NCI-H1417 treated with DMSO at 0.1 percent for 48 hours (cell line): ENCODE results near the gene MASP2.
"Not testable (repeated sequence)": the region's sequence is repeated elsewhere in the genome, so short reads cannot be mapped to it uniquely, and the experiment has no call there.

Experiments used
- DNase-seq: peaks from one replicate; lab custom pipeline; 2025; lab: John Stamatoyannopoulos, UW

The MASP2 gene

DNA sequence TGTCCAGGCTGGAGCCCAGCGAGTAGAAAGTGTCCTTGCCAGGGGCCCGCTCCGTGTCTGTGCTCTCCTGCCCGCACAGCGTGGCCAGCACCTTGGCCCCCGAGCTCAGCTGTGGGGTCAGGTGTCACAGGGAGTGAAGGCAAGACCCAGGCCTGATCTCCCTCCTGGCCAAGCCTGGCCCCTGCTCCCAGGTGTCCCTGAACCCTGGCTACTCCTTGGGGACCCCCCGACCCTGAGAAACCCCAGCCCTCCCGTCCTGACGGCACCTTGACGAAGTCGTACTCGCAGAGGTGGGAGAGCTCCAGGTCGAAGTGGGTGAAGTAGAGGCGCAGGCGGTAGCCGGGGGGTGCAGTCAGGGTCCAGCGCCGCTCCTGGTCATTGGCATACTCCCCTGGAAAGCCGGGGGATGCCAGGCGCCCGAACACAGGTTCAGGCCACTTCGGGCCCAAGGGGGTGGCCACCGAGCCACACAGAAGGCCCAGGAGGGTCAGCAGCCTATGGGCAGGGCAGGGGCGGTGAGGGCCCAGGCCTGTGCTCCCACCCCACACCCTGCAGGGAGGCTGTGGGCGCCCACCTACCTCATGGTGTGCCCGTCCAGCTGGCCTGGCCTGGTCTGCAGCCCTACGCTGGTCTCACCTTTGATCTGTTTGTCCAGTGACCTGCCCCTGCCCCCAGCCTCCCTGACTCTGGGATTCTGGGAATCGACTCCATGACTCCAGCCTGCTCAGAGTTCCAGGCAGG, at the start of gene MASP2:
Gene MASP2, minus strand, starts transcription at position 615 of the 741 bp plus-strand sequence. Its CDS starts 32 bp downstream, at position 583.
- no peak for DNase-seq

DNA sequence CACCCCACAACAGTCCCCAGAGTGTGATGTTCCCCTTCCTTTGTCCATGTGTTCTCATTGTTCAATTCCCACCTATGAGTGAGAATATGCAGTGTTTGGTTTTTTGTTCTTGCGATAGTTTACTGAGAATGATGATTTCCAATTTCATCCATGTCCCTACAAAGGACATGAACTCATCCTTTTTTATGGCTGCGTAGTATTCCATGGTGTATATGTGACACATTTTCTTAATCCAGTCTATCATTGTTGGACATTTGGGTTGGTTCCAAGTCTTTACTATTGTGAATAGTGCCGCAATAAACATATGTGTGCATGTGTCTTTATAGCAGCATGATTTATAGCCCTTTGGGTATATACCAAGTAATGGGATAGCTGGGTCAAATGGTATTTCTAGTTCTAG, 36.7 kb upstream of the MASP2 start:
- not testable (repeated sequence) for DNase-seq

DNA sequence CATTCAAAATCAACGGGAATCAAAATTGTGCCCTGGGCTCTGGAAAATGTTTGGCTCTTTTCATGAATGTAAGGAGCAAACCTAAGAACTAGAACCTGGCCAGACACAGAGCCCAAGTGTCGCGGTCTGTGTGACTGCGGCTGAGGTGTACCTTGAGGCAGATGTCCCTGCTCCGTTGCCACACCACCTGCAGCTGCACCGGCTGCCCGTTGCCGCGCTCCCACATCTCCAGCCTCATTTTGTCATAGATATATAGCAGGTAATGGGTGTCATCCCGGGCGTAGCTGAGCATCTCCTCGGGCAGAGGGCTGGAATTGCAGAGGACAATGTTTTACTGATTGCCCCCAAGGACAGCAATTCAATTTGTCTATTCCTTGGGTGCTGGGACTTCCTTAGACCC, 33.9 kb upstream of the MASP2 start:
- DNase-seq: no peak

DNA sequence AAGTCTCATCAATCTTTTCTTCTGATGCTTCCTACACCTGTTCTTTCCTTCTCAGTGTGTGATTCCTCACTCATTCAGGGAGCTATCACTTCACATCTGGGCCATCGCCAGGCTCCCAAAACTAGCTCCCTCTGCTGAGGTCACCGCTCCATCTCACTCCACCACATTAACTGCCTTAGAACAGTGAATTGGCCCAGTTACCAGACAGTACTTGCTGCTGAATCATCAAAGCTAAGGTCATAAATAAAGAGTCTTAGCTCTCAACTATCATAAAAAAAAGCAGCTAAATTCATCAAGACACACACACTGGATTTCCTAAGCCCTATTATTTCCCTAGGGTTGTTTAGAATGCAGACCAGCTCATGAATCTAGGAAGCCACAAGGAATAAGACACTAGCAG, 31.6 kb upstream of the MASP2 start:
- DNase-seq: no peak

DNA sequence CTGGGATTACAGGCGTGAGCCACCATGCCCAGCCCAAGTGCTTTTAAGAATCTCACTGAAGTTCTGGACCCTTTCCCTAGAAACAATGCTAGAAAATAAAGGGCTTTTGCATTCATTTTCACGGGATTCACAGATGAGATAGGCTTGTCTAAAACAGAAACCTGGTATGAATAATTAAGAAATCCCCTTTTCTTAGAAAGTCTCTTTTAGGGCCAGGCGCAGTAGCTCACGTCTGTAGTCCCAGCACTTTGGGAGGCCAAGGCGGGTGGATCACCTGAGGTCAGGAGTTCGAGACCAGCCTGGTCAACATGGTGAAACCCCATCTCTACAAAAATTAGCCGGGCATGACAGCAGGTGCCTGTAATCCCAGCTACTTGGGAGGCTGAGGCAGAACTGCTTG, 26.4 kb upstream of the MASP2 start:
- not testable (repeated sequence) for DNase-seq

DNA sequence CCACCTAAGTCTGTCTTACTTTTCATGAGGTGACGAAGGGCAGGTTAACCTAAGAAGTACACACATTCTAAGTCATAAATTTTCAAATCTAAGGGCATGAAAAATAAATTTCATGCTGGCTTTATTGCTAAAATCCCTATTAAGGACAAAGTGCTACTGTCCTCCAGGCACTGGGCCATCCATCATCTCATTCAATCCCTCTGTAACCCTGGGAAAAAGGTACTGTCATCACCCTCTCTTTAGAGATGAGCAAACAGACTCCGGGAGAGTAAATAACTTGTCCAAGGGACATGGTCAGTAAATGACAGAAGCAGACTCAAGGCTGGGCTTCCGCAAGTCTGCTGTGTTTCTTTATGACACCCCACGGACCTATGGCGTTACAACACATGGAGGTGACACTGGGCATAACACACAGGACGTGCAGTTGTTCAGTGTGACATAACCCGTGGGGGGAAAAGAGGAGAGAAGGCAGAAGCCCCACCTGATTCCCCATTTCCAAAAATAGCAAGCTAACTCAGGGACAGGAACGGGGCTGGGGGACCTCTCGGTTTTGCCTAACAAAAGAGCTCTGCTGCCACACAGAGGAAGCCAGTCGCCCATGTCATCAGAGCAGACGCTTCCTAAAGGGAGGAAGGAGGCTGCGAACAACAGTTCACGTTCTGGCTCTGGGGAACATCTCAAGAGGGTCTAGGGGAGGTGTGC, 25.3 kb upstream of the MASP2 start:
- peak; percentile 25 for DNase-seq

DNA sequence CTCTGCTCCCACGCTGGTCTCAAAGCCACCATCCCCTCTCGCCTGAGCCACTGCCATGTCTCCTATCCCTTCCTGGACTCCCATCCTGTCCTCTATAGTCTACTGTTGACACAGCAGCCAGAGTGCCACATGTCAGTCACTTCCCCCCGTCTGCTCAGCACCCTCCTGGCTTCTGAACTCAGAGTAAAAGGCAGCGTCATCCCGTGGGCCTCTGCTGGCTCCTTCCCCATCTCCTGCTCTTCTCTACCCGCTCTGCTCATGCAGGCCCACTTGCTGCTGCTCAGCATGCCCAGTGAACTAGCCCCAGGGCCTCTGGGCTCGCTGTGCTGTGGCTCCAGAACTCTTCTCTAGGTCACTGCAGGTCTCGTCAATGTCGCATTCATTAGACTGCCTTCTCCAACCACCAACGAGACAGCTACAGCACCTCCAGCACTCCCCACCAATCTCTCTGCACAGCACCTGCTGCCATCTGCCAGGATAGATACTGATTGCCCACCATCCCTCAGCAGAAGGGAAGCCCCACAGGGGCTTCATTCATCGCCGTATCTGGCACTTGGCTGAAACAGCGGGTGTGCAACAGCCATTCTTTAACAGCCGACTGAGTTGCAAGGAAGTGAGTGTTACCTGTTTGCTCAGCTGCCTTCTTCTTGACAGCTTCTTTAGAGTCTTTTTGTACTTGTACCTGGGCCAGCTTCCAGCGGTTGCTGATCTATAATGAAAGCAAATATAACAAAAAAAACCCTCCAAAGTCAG, 24.6 kb upstream of the MASP2 start:
- DNase-seq: peak; percentile 25

DNA sequence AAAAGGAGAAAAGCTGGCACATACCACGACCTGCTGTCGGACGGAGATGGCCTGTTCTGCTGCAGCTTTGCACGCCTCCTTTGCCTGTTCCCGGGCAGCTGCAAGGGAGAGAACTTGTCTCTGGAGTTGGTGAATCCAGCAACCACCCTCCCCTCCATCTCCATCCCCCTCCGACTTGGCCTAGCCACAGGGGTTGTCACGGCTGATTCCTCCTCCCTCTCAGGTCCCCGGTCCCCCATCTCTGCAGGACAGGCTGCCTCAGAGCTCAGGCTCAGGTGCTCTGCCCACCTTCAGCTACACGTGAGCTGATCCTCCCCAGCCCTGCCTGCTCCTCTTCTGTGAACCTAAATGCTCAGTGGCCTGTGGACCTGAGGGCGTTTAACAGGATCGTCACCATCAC, 23.8 kb upstream of the MASP2 start:
- DNase-seq: no peak

DNA sequence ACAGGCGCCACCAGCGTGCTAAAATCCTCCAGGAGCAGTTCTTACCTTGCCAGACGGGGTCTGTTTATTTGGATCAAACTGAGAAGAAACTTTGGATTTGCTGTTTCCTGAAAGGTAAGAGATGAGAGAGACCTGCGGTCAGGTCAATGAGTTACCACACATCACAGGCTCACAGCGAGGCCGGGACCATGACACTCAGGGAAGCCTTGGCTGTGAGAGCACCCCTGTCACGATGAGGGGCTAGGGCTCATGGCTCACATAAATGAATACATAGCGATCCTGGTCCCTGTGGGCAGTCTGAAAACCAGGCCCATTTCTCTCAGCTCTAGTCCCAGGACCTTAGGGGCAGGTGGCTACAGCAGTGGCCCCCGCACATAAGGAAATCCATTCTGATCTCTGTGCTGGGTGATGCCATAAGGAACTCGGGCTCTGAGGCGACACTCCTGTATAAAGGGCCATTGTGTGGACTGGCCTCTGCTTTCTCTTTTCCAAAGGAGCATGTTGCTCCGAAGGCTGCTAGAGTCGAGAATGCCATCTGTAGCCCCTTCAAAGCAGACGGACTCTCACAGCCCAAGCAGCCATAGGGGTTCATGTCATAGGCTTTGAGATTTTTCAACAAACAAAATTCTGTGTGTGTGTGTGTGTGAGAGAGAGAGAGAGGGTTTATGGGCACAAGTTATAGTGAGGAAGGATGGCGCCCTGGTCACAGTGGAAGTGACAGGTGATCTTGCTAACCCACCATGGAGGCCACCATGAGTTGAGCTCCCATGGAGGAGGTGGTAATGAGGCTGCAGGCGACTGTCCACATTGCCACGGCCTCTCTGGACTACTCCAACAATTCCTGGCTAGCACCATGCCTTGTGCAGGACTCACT, 21.8 kb upstream of the MASP2 start:
- DNase-seq: no peak

DNA sequence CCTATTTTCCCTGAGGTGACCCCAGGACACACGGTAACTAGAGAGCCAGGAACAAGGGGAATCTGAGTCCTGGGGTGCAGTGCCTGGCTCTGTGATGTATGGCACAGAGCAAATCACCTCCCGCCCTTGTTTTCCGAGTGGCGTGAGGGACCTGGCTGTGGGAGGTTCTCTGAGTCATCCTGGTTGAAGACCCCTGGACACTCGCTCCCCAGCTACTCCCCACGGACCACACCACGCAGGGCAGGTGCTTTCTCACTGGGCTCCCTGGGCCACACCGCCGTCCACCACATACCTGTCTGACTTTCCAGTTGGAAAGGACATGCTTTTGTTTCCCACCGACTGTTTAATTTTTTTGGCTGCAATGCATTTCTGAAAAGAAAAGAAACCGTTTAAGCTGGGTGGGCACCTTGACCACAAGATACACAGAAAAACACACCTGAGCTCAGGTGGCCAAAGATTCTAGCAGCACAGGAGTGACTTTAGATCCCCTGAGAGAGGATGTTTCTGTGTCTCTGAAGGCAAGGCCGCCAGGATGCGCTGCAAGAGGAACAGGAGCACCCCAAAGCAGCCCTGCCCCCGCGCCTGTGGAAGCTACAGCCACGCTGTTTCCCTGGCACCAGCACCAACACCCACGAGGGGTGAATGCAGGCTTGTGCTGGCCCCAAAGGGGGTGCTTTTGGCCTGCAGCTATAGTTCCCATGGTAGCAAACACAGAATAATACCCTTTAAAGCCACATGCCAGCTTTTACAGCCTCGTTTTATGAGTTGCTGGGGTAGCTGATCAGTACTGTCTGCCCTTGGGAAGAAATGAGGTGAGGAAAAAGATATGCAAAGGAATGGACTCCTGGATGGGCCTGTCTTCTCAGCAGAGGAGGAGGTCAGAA, 20.9 kb upstream of the MASP2 start:
- DNase-seq: no peak

DNA sequence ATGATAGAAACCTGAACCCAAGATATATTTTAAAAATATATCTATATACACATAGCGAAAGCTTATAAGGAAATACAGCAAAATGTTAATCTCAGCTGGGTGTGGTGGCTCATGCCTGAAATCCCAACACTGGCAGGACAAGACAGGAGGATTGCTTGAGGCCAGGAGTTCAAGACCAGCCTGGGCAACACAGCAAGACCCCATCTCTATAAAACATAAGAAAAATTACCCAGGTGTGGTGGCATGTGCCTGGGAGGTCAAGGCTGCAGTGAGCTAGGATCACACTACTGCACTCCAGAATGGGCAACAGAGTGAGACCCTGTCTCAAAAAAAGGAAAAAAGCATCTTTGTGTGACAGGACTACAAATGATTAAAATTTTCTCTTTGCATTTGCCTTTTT, 18.8 kb upstream of the MASP2 start:
- DNase-seq: no peak

DNA sequence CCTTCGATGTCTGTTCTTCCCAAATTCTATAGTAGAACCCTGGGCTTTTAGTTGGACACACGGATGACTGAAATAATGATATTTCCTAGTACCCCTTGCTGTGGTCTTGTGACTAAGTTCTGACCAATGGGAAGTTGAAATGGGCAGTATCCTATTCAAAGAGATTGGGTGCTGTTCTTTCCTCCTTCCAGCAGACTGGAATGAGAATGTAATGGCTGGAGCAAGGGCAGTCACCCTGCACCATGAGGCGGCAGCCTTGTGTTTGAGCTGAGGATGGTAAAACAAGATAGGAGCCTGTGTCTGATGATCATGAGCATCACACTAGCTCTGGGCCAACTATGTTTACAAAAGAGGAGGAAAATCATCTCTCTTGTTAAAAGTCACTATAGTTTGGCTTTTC, 17.9 kb upstream of the MASP2 start:
- DNase-seq: no peak

DNA sequence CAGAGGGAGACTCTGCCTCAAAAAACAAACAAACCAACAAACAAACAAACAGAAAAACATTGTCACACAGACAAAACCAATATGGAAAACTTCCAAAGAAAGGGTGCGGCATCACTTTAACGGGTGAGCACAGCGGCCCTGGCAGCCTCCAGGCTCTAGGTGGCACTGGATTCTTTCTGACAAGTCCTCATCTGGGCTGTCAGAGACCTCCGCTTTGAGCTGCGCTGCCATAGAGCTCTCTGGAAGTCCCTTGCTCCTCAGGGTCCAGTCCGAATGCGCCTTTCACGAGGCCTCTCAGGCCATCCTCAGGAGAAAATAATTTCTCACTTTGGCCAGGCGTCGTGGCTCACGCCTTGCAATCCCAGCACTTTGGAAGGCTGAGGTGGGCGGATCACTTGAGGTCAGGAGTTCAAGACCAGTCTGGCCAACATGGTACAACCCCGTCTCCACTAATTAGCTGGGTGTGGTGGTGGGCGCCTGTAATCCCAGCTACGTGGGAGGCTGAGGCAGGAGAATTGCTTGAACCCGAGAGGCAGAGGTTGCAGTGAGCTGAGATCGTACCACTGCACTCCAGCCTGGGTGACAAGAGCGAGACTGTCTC, 17.0 kb upstream of the MASP2 start:
- not testable (repeated sequence) for DNase-seq

DNA sequence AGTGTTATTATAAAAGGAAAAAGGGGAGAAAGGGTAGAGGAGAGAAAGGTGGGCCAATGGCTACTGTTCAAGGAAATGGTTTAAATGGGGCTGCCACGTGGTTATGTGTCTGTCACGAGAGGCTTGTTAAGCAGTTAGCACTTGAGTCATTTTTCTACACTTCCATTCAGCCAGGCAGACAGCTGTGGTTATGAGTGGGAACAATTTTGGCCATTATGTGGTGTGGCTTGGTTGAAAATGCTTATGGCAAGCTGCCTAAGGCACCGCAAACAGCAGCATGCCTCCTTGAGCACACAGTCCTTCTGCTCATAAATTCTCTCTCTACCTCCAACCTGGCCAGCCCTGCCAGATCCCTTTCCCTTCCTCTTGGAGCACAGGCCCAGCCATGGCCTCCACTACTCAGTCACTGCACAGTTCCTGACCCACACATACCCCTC, 15.9 kb upstream of the MASP2 start:
- no peak for DNase-seq

DNA sequence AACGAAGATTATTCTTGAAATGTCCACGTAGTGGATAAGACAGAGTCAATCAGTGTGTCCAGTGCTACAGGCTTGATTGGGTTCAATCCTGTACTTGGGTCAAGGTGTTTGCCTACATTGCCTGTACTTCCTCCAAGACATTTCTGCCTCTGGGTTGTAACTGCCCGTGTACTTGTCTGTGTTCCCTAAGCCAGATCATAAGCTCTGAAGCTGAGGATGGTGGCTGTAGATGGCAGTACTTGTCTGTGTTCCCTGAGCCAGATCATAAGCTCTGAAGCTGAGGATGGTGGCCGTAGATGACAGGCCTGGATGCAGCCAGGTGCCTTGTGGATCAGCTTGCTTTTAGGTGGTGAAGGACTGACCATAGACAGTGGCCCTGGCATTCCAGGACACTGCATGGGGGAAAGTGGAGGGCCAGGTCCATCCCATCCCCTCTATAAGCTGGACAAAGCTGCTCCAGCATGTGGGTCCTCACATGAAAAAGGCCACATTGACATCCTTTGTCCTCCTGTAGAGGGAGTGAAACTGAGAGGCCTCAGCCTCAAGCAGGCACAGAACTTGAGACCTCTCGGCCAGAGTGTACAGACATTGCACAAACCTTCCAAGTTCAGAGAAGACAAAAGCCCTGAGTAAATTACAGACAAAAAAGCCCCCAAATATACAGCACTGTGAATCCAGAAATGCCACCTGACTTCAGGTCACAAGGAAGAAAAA, 14.8 kb upstream of the MASP2 start:
- DNase-seq: no peak

DNA sequence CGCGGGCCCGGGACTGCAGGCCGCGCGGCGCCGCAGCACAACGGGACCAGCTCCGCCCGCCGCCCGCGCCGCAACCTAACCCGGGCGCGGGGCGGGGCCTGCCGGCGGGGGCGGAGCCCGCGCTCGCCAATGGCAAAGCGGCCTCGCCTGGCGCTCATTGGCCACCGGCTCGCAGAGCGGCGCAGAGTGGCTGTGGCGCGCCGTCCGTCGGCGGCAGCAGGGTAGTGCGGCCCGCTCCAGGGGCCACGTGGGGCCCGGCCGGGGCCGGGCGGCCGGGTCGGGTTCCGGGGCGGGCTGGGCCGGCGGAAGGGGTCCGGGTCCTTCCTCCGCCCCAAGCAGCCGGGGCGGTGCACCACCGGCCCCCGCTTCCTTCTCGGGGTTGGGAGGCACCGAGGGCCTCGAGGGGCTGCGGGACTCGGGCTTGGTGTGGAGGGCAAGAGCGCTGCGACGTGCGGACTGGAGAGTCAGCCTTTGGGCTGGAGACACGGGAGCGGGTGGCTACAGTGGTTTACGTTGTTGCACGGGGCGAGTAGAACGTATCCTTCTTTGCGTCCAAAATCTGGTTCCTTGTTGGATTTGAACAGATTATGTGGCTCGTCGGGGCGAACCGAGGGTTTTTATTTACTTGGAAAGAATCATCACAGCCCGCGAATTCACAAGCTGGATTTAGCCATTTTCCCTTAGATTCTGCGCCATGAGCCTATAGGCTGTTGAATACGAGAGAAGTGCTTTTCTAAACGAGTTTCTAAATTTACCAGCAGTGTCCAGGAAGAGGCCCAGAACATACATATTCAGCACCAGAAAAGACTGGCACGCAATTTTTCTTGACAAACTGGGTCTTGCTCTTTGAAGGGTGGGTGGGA, 13.2 kb upstream of the MASP2 start, which contains the start of gene SRM:
Gene SRM, minus strand, starts transcription at position 51 of the 863 bp plus-strand sequence. CDS start 75 bp downstream, outside the sequence.
- peak; percentile 64 for DNase-seq

DNA sequence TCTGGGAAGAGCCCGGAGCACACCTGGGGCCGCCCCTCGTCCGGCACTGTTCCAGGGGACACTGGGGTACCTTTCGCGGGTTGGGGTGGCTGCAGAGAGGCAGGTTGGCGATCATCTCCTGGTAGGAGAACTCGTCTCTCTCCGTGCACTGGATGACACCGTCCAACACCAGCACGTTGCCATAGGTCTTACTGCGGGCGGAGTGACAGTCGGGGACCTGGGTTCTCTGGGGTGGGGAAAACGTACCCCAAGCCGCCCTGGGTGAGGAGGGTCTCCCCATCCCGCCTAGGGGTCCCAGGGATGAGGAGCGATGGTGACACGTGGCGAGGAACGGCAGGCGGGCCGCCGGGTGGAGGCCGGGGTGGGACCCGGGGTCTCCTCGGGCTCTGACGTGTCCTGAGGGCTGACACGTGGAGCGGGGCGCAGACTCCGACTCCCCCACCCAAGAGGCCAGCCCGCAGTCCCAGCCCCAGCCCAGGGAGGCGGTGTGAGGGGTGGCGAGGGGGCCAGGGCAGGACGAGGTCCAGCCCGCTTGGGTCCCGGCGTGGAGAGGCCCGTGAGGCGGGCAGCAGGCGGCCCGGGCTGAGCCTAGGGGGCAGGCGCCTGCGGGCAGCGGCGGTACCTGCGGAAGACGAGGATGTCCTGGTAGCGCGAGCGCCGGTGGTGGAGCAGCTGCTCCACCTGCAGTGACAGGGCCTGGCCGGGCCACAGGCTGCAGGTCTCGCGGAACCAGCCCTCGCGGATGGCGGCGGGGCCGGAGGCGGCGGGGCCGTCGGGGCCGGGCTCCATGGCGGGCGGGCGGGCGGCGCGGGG, 12.3 kb upstream of the MASP2 start:
- no peak for DNase-seq
